ENCODE data around the gene RAD9B.
"Not testable (repeated sequence)": the region's sequence is repeated elsewhere in the genome, so short reads cannot be mapped to it uniquely, and the experiment has no call there.

DNA sequence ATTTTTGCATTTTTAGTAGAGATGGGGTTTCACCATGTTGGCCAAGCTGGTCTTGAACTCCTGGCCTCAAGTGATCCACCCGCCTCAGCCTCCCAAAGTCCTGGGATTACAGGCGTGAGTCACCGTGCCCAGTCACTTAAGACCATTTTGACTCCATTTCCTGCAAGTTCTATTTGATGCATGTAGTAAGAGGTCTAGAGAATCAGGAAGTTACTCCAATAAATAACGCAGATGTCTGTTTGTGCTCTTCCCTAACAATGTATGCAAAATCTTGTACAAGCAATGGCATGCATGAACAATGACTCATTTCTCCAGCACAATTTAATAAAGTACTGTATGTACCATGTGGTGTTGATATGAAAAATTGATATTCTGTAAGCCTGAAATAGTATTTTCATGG is 43.1 kb downstream of the RAD9B start:
- TF ChIP-seq EZH2, EZH2phosphoT487 (IDR thresholded peaks at IDR 0.05): not testable (repeated sequence)
- TF ChIP-seq, protein P1, sequence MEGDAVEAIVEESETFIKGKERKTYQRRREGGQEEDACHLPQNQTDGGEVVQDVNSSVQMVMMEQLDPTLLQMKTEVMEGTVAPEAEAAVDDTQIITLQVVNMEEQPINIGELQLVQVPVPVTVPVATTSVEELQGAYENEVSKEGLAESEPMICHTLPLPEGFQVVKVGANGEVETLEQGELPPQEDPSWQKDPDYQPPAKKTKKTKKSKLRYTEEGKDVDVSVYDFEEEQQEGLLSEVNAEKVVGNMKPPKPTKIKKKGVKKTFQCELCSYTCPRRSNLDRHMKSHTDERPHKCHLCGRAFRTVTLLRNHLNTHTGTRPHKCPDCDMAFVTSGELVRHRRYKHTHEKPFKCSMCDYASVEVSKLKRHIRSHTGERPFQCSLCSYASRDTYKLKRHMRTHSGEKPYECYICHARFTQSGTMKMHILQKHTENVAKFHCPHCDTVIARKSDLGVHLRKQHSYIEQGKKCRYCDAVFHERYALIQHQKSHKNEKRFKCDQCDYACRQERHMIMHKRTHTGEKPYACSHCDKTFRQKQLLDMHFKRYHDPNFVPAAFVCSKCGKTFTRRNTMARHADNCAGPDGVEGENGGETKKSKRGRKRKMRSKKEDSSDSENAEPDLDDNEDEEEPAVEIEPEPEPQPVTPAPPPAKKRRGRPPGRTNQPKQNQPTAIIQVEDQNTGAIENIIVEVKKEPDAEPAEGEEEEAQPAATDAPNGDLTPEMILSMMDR (IDR thresholded peaks at IDR 0.05): not testable (repeated sequence)
